Colonic mucosa (tissue), 4 donors: ENCODE data around the gene SLC5A2. TPM values are rescaled to one million over a fixed set of nuclear protein-coding genes. Genes with fewer than 3 reads are reported as not detected.

ENCODE experiments used
- DNase-seq: peaks from one replicate; pipeline ENCODE4 v3.0.0-alpha.2; 2020
- H3K27ac ChIP-seq: fragments of 200-600 bp; one replicate; pipeline ENCODE4 v1.8.0; 2021
- H3K27me3 ChIP-seq: fragments of 200-600 bp; one replicate; pipeline ENCODE4 v1.8.0; 2021
- H3K36me3 ChIP-seq: fragments of 200-600 bp; one replicate; pipeline ENCODE4 v1.8.0; 2021
- H3K4me1 ChIP-seq: fragments of 200-600 bp; one replicate; pipeline ENCODE4 v1.8.0; 2021; ENCODE audit warnings: mild to moderate bottlenecking
- H3K4me3 ChIP-seq: fragments of 200-600 bp; one replicate; pipeline ENCODE4 v1.8.0; 2021
- H3K9ac ChIP-seq, 2 donors: one replicate each; pipeline ENCODE4 v1.7.0; 2013; ENCODE audit warnings: control low read depth in 2 of 2, low read depth in 2 of 2, low read length in 2 of 2
- H3K9me3 ChIP-seq: fragments of 200-600 bp; one replicate; pipeline ENCODE4 v1.8.0; 2021
- intact Hi-C: fragments of 100-400 bp; cut with DNase I; formaldehyde crosslinking; loops from one replicate; pipeline ENCODE4 v1.14.1; 2022
- total RNA-seq, 2 donors: library from RNA; stranded (reverse); fragmentation: NEBNext Ultra II Directional in 1 of 2; extraction: Animal tissue kit (Norgen Biotek cat#: 25700) in 1 of 2; gene quantifications; one replicate each; pipeline ENCODE4 v1.2.1, GENCODE V29; 2021
- TF ChIP-seq, protein P1 (sequence below): fragments of 200-600 bp; IDR thresholded peaks from one replicate; pipeline ENCODE4 v1.8.0; 2022; ENCODE audit warnings: antibody characterized with exemption, mild to moderate bottlenecking
- donor health status: healthy.
- donor health status: DM: no; HTN: no; CAD: no.
- donor health status: DM: no; HTN: no; CAD: no.

The SLC5A2 gene
- total RNA-seq, 2 donors from 2014 or later, result 0.20 to 0.21 TPM

DNA sequence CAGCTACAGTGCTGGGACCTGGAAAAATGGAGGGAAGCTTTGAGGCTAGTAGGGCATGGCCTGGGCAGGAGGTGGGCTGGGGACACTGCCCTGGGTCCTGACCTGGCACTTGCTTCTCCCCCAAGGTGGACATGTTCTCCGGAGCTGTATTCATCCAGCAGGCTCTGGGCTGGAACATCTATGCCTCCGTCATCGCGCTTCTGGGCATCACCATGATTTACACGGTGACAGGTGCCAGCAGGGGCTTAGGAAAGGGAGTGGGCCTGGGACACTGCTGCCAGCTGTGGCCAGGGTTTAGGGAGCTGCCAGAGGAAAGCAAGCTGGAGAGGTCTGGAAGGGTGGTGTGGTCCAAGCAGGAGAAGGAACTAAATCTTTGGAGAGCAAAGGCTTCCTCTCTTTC, 3.1 kb downstream of the SLC5A2 start:
- no peak for DNase-seq

DNA sequence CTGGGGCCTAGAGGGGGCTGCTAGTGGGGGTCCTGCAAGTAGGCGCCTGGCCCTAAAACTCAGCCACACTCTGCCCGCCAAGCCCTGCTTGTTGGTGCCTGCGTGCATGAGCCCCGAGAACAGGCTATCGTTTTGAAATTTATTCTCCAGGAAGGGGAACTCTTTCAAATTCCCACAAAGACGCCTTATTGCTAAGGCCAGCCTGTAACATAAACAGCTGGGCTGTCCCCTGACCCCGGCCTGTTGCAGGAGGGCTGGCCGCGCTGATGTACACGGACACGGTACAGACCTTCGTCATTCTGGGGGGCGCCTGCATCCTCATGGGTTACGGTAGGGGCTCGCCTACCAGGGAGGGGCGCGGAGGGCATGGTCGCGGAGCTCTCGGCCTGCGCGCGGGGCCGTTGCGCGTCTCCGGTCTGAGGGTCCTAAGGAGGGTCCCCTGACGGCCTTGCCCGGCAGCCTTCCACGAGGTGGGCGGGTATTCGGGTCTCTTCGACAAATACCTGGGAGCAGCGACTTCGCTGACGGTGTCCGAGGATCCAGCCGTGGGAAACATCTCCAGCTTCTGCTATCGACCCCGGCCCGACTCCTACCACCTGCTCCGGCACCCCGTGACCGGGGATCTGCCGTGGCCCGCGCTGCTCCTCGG, 4.3 kb downstream of the SLC5A2 start:
- Histone ChIP-seq H3K9ac (peak overlapping the region; percentile 77 to 79), H3K36me3 (no peaks in the 10 kb centered on the region), H3K27ac (peak overlapping the region; percentile 54), H3K9me3 (no peaks in the 10 kb centered on the region), H3K27me3 (no peaks in the 10 kb centered on the region), H3K4me3 (peak overlapping the region; percentile 52), H3K4me1 (peaks cover 7% of the 10 kb centered on the region)
- intact Hi-C loops, result no loop called here
- DNase-seq, result no peak
- TF ChIP-seq, protein P1, sequence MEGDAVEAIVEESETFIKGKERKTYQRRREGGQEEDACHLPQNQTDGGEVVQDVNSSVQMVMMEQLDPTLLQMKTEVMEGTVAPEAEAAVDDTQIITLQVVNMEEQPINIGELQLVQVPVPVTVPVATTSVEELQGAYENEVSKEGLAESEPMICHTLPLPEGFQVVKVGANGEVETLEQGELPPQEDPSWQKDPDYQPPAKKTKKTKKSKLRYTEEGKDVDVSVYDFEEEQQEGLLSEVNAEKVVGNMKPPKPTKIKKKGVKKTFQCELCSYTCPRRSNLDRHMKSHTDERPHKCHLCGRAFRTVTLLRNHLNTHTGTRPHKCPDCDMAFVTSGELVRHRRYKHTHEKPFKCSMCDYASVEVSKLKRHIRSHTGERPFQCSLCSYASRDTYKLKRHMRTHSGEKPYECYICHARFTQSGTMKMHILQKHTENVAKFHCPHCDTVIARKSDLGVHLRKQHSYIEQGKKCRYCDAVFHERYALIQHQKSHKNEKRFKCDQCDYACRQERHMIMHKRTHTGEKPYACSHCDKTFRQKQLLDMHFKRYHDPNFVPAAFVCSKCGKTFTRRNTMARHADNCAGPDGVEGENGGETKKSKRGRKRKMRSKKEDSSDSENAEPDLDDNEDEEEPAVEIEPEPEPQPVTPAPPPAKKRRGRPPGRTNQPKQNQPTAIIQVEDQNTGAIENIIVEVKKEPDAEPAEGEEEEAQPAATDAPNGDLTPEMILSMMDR, result no peak

More for the DNA sequence above, 3.1 kb downstream of the SLC5A2 start:
- TF ChIP-seq, protein P1, result no peak
- no peak overlapping the region for H3K9ac ChIP-seq
- peaks cover 7% of the 10 kb centered on the region for H3K4me1 ChIP-seq
- H3K27me3 ChIP-seq, result no peaks in the 10 kb centered on the region
- no peaks in the 10 kb centered on the region for H3K36me3 ChIP-seq
- H3K27ac ChIP-seq, result peak overlapping the region; percentile 54
- intact Hi-C loops, result no loop called here
- no peaks in the 10 kb centered on the region for H3K9me3 ChIP-seq
- H3K4me3 ChIP-seq, result no peak overlapping the region

DNA sequence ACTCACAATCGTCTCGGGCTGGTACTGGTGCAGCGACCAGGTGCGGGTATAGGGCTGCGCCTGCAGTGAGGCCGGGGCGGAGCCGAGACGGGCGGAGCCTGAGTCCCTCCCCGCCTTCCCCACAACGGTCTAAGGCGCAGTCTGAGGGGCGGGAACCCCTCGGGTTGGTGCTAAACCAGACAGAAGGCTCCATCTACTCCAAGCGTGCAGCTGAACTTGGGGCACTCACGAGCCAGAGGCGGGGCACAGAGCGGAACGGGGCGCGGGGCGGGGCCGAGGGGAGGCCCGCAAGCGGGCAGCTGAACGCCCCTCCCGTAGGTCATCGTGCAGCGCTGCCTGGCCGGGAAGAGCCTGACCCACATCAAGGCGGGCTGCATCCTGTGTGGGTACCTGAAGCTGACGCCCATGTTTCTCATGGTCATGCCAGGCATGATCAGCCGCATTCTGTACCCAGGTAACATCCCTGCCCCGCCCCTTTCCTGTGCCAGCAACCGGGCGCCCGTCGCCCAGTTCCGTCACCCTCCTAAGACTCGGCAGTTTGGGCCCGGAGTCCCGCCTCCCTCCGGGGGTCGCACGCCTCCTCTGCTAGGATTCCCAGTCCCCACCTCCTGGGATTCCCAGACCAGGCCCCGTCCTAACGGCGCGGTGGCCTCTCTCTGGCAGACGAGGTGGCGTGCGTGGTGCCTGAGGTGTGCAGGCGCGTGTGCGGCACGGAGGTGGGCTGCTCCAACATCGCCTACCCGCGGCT, 5.0 kb downstream of the SLC5A2 start:
- H3K9ac ChIP-seq, result peak overlapping the region; percentile 77 to 79
- peak; percentile 80 for DNase-seq
- H3K27me3 ChIP-seq, result no peaks in the 10 kb centered on the region
- intact Hi-C loops, result no loop called here
- H3K4me3 ChIP-seq, result peak overlapping the region; percentile 52
- H3K27ac ChIP-seq, result peak overlapping the region; percentile 54
- no peaks in the 10 kb centered on the region for H3K36me3 ChIP-seq
- TF ChIP-seq, protein P1, result no peak
- no peaks in the 10 kb centered on the region for H3K9me3 ChIP-seq
- peaks cover 7% of the 10 kb centered on the region for H3K4me1 ChIP-seq

DNA sequence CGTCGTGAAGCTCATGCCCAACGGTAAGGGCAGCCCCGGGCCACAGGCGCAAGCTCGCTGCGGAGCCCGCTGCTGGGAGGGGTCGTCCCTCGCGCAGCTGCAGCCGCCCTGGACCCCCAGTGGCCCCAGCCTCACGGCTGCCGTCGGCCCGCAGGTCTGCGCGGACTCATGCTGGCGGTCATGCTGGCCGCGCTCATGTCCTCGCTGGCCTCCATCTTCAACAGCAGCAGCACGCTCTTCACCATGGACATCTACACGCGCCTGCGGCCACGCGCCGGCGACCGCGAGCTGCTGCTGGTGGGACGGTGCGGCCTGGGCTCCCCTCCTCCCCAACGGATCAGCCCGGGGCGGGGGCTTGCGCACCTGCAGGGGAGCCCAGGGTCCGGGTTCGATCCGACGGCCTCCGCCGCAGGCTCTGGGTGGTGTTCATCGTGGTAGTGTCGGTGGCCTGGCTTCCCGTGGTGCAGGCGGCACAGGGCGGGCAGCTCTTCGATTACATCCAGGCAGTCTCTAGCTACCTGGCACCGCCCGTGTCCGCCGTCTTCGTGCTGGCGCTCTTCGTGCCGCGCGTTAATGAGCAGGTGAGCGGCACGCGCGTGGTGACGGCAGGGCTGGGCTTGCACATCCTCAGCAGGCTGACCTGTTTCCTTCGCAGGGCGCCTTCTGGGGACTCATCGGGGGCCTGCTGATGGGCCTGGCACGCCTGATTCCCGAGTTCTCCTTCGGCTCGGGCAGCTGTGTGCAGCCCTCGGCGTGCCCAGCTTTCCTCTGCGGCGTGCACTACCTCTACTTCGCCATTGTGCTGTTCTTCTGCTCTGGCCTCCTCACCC, 5.8 kb downstream of the SLC5A2 start:
- intact Hi-C loops, result no loop called here
- TF ChIP-seq, protein P1, result no peak
- Histone ChIP-seq H3K27ac (no peak overlapping the region), H3K4me3 (peak overlapping the region; percentile 52), H3K36me3 (no peaks in the 10 kb centered on the region), H3K27me3 (no peaks in the 10 kb centered on the region), H3K9me3 (no peaks in the 10 kb centered on the region), H3K4me1 (peaks cover 7% of the 10 kb centered on the region), H3K9ac (peak overlapping the region in 1 of 2 donors; percentile 79)
- DNase-seq, result no peak

DNA sequence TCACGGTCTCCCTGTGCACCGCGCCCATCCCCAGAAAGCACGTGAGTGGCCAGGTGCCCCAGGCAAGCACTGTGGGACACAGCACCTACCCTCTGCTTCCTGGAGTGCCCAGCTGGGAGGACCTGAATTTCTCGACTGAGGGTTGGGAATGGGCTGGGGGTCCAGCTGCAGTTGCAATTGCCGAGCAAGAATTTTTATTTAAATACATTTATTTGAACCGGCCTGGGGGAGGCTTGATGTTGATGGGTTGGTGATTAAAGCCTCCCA, 6.3 kb downstream of the SLC5A2 start:
- intact Hi-C loops, result no loop called here
- Histone ChIP-seq H3K27me3 (no peaks in the 10 kb centered on the region), H3K4me3 (no peak overlapping the region), H3K9me3 (no peaks in the 10 kb centered on the region), H3K36me3 (no peaks in the 10 kb centered on the region), H3K27ac (no peak overlapping the region), H3K4me1 (peaks cover 7% of the 10 kb centered on the region), H3K9ac (no peak overlapping the region)
- no peak for DNase-seq
- TF ChIP-seq, protein P1, result no peak
